Colonic mucosa (tissue), 4 donors: ENCODE measurements around the gene PCBD2. TPM values are rescaled to one million over a fixed set of nuclear protein-coding genes. Genes with fewer than 3 reads are reported as not detected.

ENCODE experiments used
- DNase-seq: peaks from one replicate; pipeline ENCODE4 v3.0.0-alpha.2; 2020
- H3K27ac ChIP-seq: fragments of 200-600 bp; one replicate; pipeline ENCODE4 v1.8.0; 2021
- H3K27me3 ChIP-seq: fragments of 200-600 bp; one replicate; pipeline ENCODE4 v1.8.0; 2021
- H3K36me3 ChIP-seq: fragments of 200-600 bp; one replicate; pipeline ENCODE4 v1.8.0; 2021
- H3K4me1 ChIP-seq: fragments of 200-600 bp; one replicate; pipeline ENCODE4 v1.8.0; 2021; ENCODE audit warnings: mild to moderate bottlenecking
- H3K4me3 ChIP-seq: fragments of 200-600 bp; one replicate; pipeline ENCODE4 v1.8.0; 2021
- H3K9ac ChIP-seq, 2 donors: one replicate each; pipeline ENCODE4 v1.7.0; 2013; ENCODE audit warnings: control low read depth in 2 of 2, low read depth in 2 of 2, low read length in 2 of 2
- H3K9me3 ChIP-seq: fragments of 200-600 bp; one replicate; pipeline ENCODE4 v1.8.0; 2021
- CTCF ChIP-seq: fragments of 200-600 bp; IDR thresholded peaks from one replicate; pipeline ENCODE4 v1.8.0; 2022; ENCODE audit warnings: antibody characterized with exemption, mild to moderate bottlenecking
- intact Hi-C: fragments of 100-400 bp; cut with DNase I; formaldehyde crosslinking; loops from one replicate; pipeline ENCODE4 v1.14.1; 2022
- total RNA-seq, 2 donors: library from RNA; stranded (reverse); fragmentation: NEBNext Ultra II Directional in 1 of 2; extraction: Animal tissue kit (Norgen Biotek cat#: 25700) in 1 of 2; gene quantifications; one replicate each; pipeline ENCODE4 v1.2.1, GENCODE V29; 2021
- donor health status: healthy.
- donor health status: DM: no; HTN: no; CAD: no.
- donor health status: DM: no; HTN: no; CAD: no.

The PCBD2 gene
- total RNA-seq, 2 donors from 2014 or later: 10.3 to 13.9 TPM

GRCh38 chr5:134920848-134921575 is 16.1 kb downstream of the PCBD2 start:
- TF ChIP-seq CTCF: no peak
- Histone ChIP-seq H3K27ac (no peak overlapping the region), H3K4me3 (no peak overlapping the region), H3K9me3 (no peaks in the 10 kb centered on the region), H3K27me3 (no peaks in the 10 kb centered on the region), H3K4me1 (no peaks in the 10 kb centered on the region), H3K9ac (no peak overlapping the region), H3K36me3 (no peaks in the 10 kb centered on the region)
- intact Hi-C loops: no loop called here
- no peak for DNase-seq

GRCh38 chr5:134932508-134932907 is 27.6 kb downstream of the PCBD2 start:
- H3K4me3 ChIP-seq: no peak overlapping the region
- H3K36me3 ChIP-seq: no peaks in the 10 kb centered on the region
- intact Hi-C loops: no loop called here
- no peak for DNase-seq
- no peak overlapping the region for H3K9ac ChIP-seq
- no peak for TF ChIP-seq CTCF
- H3K27ac ChIP-seq: no peak overlapping the region
- H3K27me3 ChIP-seq: no peaks in the 10 kb centered on the region
- H3K4me1 ChIP-seq: no peaks in the 10 kb centered on the region
- H3K9me3 ChIP-seq: no peaks in the 10 kb centered on the region

- no peak overlapping the region for H3K27ac ChIP-seq
- no peaks in the 10 kb centered on the region for H3K4me1 ChIP-seq
- DNase-seq: no peak
- H3K9me3 ChIP-seq: no peaks in the 10 kb centered on the region
- no peaks in the 10 kb centered on the region for H3K36me3 ChIP-seq
- intact Hi-C loops: no loop called here
- TF ChIP-seq CTCF: no peak
- H3K4me3 ChIP-seq: no peak overlapping the region
- no peaks in the 10 kb centered on the region for H3K27me3 ChIP-seq
- no peak overlapping the region for H3K9ac ChIP-seq
Measured at GRCh38 chr5:134934202-134934601, 29.3 kb downstream of the PCBD2 start.

- Histone ChIP-seq H3K4me3 (no peak overlapping the region), H3K4me1 (no peaks in the 10 kb centered on the region), H3K27me3 (no peaks in the 10 kb centered on the region), H3K9me3 (no peaks in the 10 kb centered on the region), H3K27ac (no peak overlapping the region), H3K9ac (no peak overlapping the region), H3K36me3 (no peaks in the 10 kb centered on the region)
- TF ChIP-seq CTCF: no peak
- intact Hi-C loops: no loop called here
- no peak for DNase-seq
Measured at GRCh38 chr5:134935711-134936602, 31.0 kb downstream of the PCBD2 start.

- no peak overlapping the region for H3K9ac ChIP-seq
- TF ChIP-seq CTCF: no peak
Measured at GRCh38 chr5:134937526-134937925, 32.6 kb downstream of the PCBD2 start.

More at GRCh38 chr5:134937526-134937925, 32.6 kb downstream of the PCBD2 start:
- Histone ChIP-seq H3K4me1 (no peaks in the 10 kb centered on the region), H3K36me3 (no peaks in the 10 kb centered on the region), H3K27ac (no peak overlapping the region), H3K4me3 (no peak overlapping the region), H3K27me3 (no peaks in the 10 kb centered on the region), H3K9me3 (no peaks in the 10 kb centered on the region)
- intact Hi-C loops: no loop called here
- no peak for DNase-seq
